Measurements from ENCODE around the gene ARHGEF37. TPM values are rescaled to one million over a fixed set of nuclear protein-coding genes. Genes with fewer than 3 reads are reported as not detected.

Gene ARHGEF37
- total RNA-seq, 1 donor, result 0.72 TPM

GRCh38 chr5:149643781-149644180, 62.5 kb downstream of the ARHGEF37 start:
- Histone ChIP-seq H4K20me1 (ENCODE audit: insufficient read depth, low read length) (no peaks in the 10 kb centered on the region), H3K27me3 (ENCODE audit: insufficient read depth, low read length) (peaks cover 2% of the 10 kb centered on the region), H3K4me3 (ENCODE audit: insufficient read depth, low read length) (no peak overlapping the region), H3K27ac (ENCODE audit: low read depth, low read length) (no peak overlapping the region), H3K36me3 (ENCODE audit: insufficient read depth, low read length) (no peaks in the 10 kb centered on the region), H3K79me2 (ENCODE audit: insufficient read depth, low read length) (no peaks in the 10 kb centered on the region), H2AFZ (ENCODE audit: low read length) (no peak overlapping the region), H3K4me2 (ENCODE audit: insufficient read depth, low read length) (no peak overlapping the region), H3K9me3 (ENCODE audit: low read depth, low read length) (no peaks in the 10 kb centered on the region), H3K4me1 (ENCODE audit: insufficient read depth, low read length) (no peaks in the 10 kb centered on the region)
- no peak for TF ChIP-seq CTCF (IDR thresholded peaks at IDR 0.05; ENCODE audit: extremely low read depth, low read depth, low read length)
- no peak for DNase-seq (ENCODE audit: insufficient read length, low spot score, missing footprints)

GRCh38 chr5:149644629-149645028, 63.3 kb downstream of the ARHGEF37 start:
- H3K27ac ChIP-seq (ENCODE audit: low read depth, low read length), result no peak overlapping the region
- H4K20me1 ChIP-seq (ENCODE audit: insufficient read depth, low read length), result no peaks in the 10 kb centered on the region
- H3K79me2 ChIP-seq (ENCODE audit: insufficient read depth, low read length), result no peaks in the 10 kb centered on the region
- no peak overlapping the region for H3K4me3 ChIP-seq (ENCODE audit: insufficient read depth, low read length)
- peaks cover 2% of the 10 kb centered on the region for H3K27me3 ChIP-seq (ENCODE audit: insufficient read depth, low read length)
- H3K4me2 ChIP-seq (ENCODE audit: insufficient read depth, low read length), result no peak overlapping the region
- no peak for TF ChIP-seq CTCF (IDR thresholded peaks at IDR 0.05; ENCODE audit: extremely low read depth, low read depth, low read length)
- no peaks in the 10 kb centered on the region for H3K36me3 ChIP-seq (ENCODE audit: insufficient read depth, low read length)
- H3K4me1 ChIP-seq (ENCODE audit: insufficient read depth, low read length), result no peaks in the 10 kb centered on the region
- H2AFZ ChIP-seq (ENCODE audit: low read length), result no peak overlapping the region
- DNase-seq (ENCODE audit: insufficient read length, low spot score, missing footprints), result no peak
- no peaks in the 10 kb centered on the region for H3K9me3 ChIP-seq (ENCODE audit: low read depth, low read length)

- H3K4me2 ChIP-seq (ENCODE audit: insufficient read depth, low read length), result no peak overlapping the region
- no peaks in the 10 kb centered on the region for H4K20me1 ChIP-seq (ENCODE audit: insufficient read depth, low read length)
- H3K9me3 ChIP-seq (ENCODE audit: low read depth, low read length), result no peaks in the 10 kb centered on the region
- H3K4me3 ChIP-seq (ENCODE audit: insufficient read depth, low read length), result no peak overlapping the region
- H3K27me3 ChIP-seq (ENCODE audit: insufficient read depth, low read length), result peaks cover 2% of the 10 kb centered on the region
- TF ChIP-seq CTCF (IDR thresholded peaks at IDR 0.05; ENCODE audit: extremely low read depth, low read depth, low read length), result no peak
- H3K36me3 ChIP-seq (ENCODE audit: insufficient read depth, low read length), result no peaks in the 10 kb centered on the region
- no peaks in the 10 kb centered on the region for H3K4me1 ChIP-seq (ENCODE audit: insufficient read depth, low read length)
- no peak for DNase-seq (ENCODE audit: insufficient read length, low spot score, missing footprints)
- H3K79me2 ChIP-seq (ENCODE audit: insufficient read depth, low read length), result no peaks in the 10 kb centered on the region
- no peak overlapping the region for H2AFZ ChIP-seq (ENCODE audit: low read length)
- no peak overlapping the region for H3K27ac ChIP-seq (ENCODE audit: low read depth, low read length)
Observed at GRCh38 chr5:149645236-149645635, 63.9 kb downstream of the ARHGEF37 start.

GRCh38 chr5:149645725-149646124, 64.4 kb downstream of the ARHGEF37 start:
- no peak overlapping the region for H3K27ac ChIP-seq (ENCODE audit: low read depth, low read length)

More at GRCh38 chr5:149645725-149646124, 64.4 kb downstream of the ARHGEF37 start:
- no peaks in the 10 kb centered on the region for H3K79me2 ChIP-seq (ENCODE audit: insufficient read depth, low read length)
- no peaks in the 10 kb centered on the region for H3K9me3 ChIP-seq (ENCODE audit: low read depth, low read length)
- H3K4me3 ChIP-seq (ENCODE audit: insufficient read depth, low read length), result no peak overlapping the region
- no peaks in the 10 kb centered on the region for H3K36me3 ChIP-seq (ENCODE audit: insufficient read depth, low read length)
- no peak overlapping the region for H2AFZ ChIP-seq (ENCODE audit: low read length)
- H3K4me2 ChIP-seq (ENCODE audit: insufficient read depth, low read length), result no peak overlapping the region
- no peak for DNase-seq (ENCODE audit: insufficient read length, low spot score, missing footprints)
- no peak for TF ChIP-seq CTCF (IDR thresholded peaks at IDR 0.05; ENCODE audit: extremely low read depth, low read depth, low read length)
- H3K4me1 ChIP-seq (ENCODE audit: insufficient read depth, low read length), result no peaks in the 10 kb centered on the region
- peaks cover 2% of the 10 kb centered on the region for H3K27me3 ChIP-seq (ENCODE audit: insufficient read depth, low read length)
- H4K20me1 ChIP-seq (ENCODE audit: insufficient read depth, low read length), result no peaks in the 10 kb centered on the region
